Natural killer cell (primary cell): ENCODE results near the gene NUS1. TPM values are rescaled to one million over a fixed set of nuclear protein-coding genes. Genes with fewer than 3 reads are reported as not detected.

Source experiments
- ATAC-seq, 3 donors: fragments of 150-1000 bp in 2 of 3; fragments of 200-7000 bp in 1 of 3; cut with Tn5 transposase; 1 replicate in 1 of 3; 2 replicates in 2 of 3; pipeline ENCODE4 v1.10.0; 2021; ENCODE audit warnings: mild to moderate bottlenecking in 2 of 3, moderate library complexity in 2 of 3
- DNase-seq, 2 donors: peaks; one replicate each; pipeline versions ENCODE4 v3.0.0 to v3.0.0-alpha.2; 2013 to 2021; ENCODE audit warnings: mixed read lengths in 1 of 2
- H3K27ac ChIP-seq: one replicate; pipeline ENCODE4 v1.5.1; 2013; ENCODE audit warnings: mild to moderate bottlenecking, low read length
- H3K27me3 ChIP-seq: one replicate; pipeline ENCODE4 v1.6.1; 2013; ENCODE audit warnings: low read length; ENCODE audit not compliant: control insufficient read depth, insufficient read depth
- H3K36me3 ChIP-seq: one replicate; pipeline ENCODE4 v1.6.1; 2013; ENCODE audit warnings: low read length; ENCODE audit not compliant: control insufficient read depth, insufficient read depth
- H3K4me1 ChIP-seq: one replicate; pipeline ENCODE4 v1.6.1; 2013; ENCODE audit warnings: low read length; ENCODE audit not compliant: control insufficient read depth, insufficient read depth
- H3K4me3 ChIP-seq: one replicate; pipeline ENCODE4 v1.5.1; 2013; ENCODE audit warnings: low read length
- H3K9me3 ChIP-seq: one replicate; pipeline ENCODE4 v1.6.1; 2013; ENCODE audit warnings: low read length; ENCODE audit not compliant: control insufficient read depth, insufficient read depth
- H3K27ac Mint-ChIP-seq, 2 donors: one replicate each; pipeline ENCODE4 v1.8.0; 2022; ENCODE audit warnings: mild to moderate bottlenecking in 2 of 2, mixed read lengths in 2 of 2, moderate library complexity in 1 of 2
- H3K27me3 Mint-ChIP-seq, 2 donors: one replicate each; pipeline ENCODE4 v1.8.0; 2022; ENCODE audit warnings: low read depth in 2 of 2, mixed read lengths in 2 of 2
- H3K36me3 Mint-ChIP-seq: one replicate; pipeline ENCODE4 v1.8.0; 2022; ENCODE audit warnings: mixed read lengths
- H3K4me1 Mint-ChIP-seq, 2 donors: one replicate each; pipeline ENCODE4 v1.8.0; 2022; ENCODE audit warnings: mixed read lengths in 2 of 2
- H3K4me3 Mint-ChIP-seq: one replicate; pipeline ENCODE4 v1.8.0; 2022; ENCODE audit warnings: mild to moderate bottlenecking, moderate library complexity, mixed read lengths
- H3K9me3 Mint-ChIP-seq, 2 donors: one replicate each; pipeline ENCODE4 v1.8.0; 2022; ENCODE audit warnings: mixed read lengths in 2 of 2
- CTCF ChIP-seq: fragments of 200-600 bp; IDR thresholded peaks from one replicate; pipeline ENCODE4 v1.8.0; 2022; ENCODE audit warnings: antibody characterized with exemption
- WGBS: methylation state at CpG from one replicate; pipeline ENCODE4 v1.1.7; 2013; ENCODE audit warnings: missing lambda C conversion rate; ENCODE audit not compliant: insufficient coverage; 5-methylcytosine and 5-hydroxymethylcytosine counted together
- intact Hi-C: fragments of 100-400 bp; cut with micrococcal nuclease; formaldehyde crosslinking; loops from one replicate; pipeline ENCODE4 v1.14.2; 2022
- total RNA-seq, 4 donors: library from RNA; stranded (reverse); fragments of 120-200 nt in 1 of 4; gene quantifications; one replicate each; pipeline versions ENCODE4 v1.2.3 to v1.2.4, GENCODE V29; 2013 to 2022

The NUS1 gene
- total RNA-seq, 3 donors from 2014 or later (not counting 1 experiment from before 2014, with no cell fraction given): 16.9 to 25.9 (median 23.4) TPM

- no peaks in the 10 kb centered on the region for H3K9me3 Mint-ChIP-seq
- Histone ChIP-seq H3K9me3 (no peaks in the 10 kb centered on the region), H3K4me3 (no peak overlapping the region), H3K4me1 (no peaks in the 10 kb centered on the region), H3K27me3 (no peaks in the 10 kb centered on the region), H3K27ac (no peak overlapping the region), H3K36me3 (no peaks in the 10 kb centered on the region)
- no peak for TF ChIP-seq CTCF
- no peak for DNase-seq
- ATAC-seq: no peak
- no peak overlapping the region for H3K27ac Mint-ChIP-seq
- H3K4me3 Mint-ChIP-seq: no peak overlapping the region
- no peaks in the 10 kb centered on the region for H3K36me3 Mint-ChIP-seq
- peaks cover 0 to 12% of the 10 kb centered on the region in 2 donors for H3K27me3 Mint-ChIP-seq
- WGBS: 92% methylated on average over 1 of the region's 1 CpG
- intact Hi-C loops: no loop called here
- no peaks in the 10 kb centered on the region for H3K4me1 Mint-ChIP-seq
Measured at GRCh38 chr6:117728626-117729025, 53.4 kb downstream of the NUS1 start.

DNA sequence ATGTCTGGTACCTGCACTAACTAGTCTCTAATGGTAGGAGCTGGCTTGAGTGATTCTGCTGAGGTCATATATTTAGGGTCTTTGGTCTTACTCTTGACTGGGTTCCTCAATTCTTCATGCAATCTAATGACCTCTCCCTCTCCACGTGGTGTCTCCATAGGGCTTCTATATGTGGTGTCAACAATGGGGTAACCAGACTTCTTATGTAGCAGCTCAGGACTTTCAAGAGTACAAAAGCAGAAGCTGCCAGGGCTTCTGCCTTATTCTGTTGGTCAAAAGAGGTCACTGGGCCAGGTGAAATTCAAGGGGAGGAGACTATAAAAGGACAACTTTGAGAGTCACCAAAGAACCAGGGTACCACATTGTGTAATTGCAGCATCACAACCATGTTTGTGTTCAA is 54.3 kb downstream of the NUS1 start:
- ATAC-seq: no peak
- H3K27ac Mint-ChIP-seq: no peak overlapping the region

DNA sequence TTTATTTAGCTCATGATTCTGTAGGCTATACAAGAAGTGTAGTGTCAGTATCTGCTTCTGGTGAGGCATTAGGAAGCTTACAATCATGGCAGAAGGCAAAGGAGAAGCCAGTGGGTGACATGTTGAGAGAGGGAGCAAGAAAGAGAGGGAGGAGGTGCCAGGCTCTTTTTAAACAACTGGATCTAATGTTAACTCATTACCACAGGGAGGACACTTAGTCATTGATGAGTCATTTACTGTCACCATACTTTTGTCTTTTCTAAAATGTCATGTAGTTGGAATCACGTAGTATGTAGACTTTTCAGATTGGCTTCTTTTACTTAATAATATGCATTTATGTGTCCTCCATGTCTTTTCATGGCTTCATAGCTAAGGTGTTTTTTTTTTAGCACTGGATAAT is 58.1 kb downstream of the NUS1 start:
- no peak overlapping the region for H3K27ac ChIP-seq
- Mint-ChIP-seq H3K27ac (no peak overlapping the region), H3K27me3 (peaks cover 0 to 12% of the 10 kb centered on the region in 2 donors), H3K4me3 (no peak overlapping the region), H3K9me3 (no peaks in the 10 kb centered on the region), H3K4me1 (no peaks in the 10 kb centered on the region), H3K36me3 (no peaks in the 10 kb centered on the region)
- no peak overlapping the region for H3K4me3 ChIP-seq
- no CpG with 5 or more reads among the region's 1 CpG for WGBS
- H3K9me3 ChIP-seq: no peaks in the 10 kb centered on the region
- no peak for ATAC-seq
- no peak for DNase-seq
- TF ChIP-seq CTCF: no peak
- no peaks in the 10 kb centered on the region for H3K27me3 ChIP-seq
- H3K36me3 ChIP-seq: no peaks in the 10 kb centered on the region
- intact Hi-C loops: no loop called here
- H3K4me1 ChIP-seq: no peaks in the 10 kb centered on the region

More for the DNA sequence above, 54.3 kb downstream of the NUS1 start:
- no peak overlapping the region for H3K4me3 ChIP-seq
- no peaks in the 10 kb centered on the region for H3K36me3 ChIP-seq
- no peak overlapping the region for H3K27ac ChIP-seq
- H3K4me1 ChIP-seq: no peaks in the 10 kb centered on the region
- Mint-ChIP-seq H3K4me3 (no peak overlapping the region), H3K9me3 (no peaks in the 10 kb centered on the region), H3K4me1 (no peaks in the 10 kb centered on the region), H3K36me3 (no peaks in the 10 kb centered on the region), H3K27me3 (peaks cover 0 to 12% of the 10 kb centered on the region in 2 donors)
- intact Hi-C loops: no loop called here
- H3K27me3 ChIP-seq: no peaks in the 10 kb centered on the region
- H3K9me3 ChIP-seq: no peaks in the 10 kb centered on the region
- DNase-seq: no peak
- TF ChIP-seq CTCF: no peak
- 40% methylated on average over 1 of the region's 1 CpG for WGBS

- 81% methylated on average over 4 of the region's 4 CpGs for WGBS
- no peak overlapping the region for H3K4me3 Mint-ChIP-seq
- H3K9me3 Mint-ChIP-seq: peaks cover 9 to 10% of the 10 kb centered on the region in 2 donors
- Histone ChIP-seq H3K27me3 (no peaks in the 10 kb centered on the region), H3K4me3 (no peak overlapping the region), H3K9me3 (peaks cover 8% of the 10 kb centered on the region), H3K4me1 (no peaks in the 10 kb centered on the region), H3K27ac (no peak overlapping the region), H3K36me3 (no peaks in the 10 kb centered on the region)
- H3K27ac Mint-ChIP-seq: no peak overlapping the region
- DNase-seq: no peak
- no peak for ATAC-seq
- peaks cover 9% of the 10 kb centered on the region for H3K36me3 Mint-ChIP-seq
- peaks cover 0 to 9% of the 10 kb centered on the region in 2 donors for H3K27me3 Mint-ChIP-seq
- H3K4me1 Mint-ChIP-seq: no peaks in the 10 kb centered on the region
- intact Hi-C loops: no loop called here
- TF ChIP-seq CTCF: no peak
Measured at GRCh38 chr6:117739869-117740268, 64.6 kb downstream of the NUS1 start.
